ENCODE data around the gene OSBPL3. TPM values are rescaled to one million over a fixed set of nuclear protein-coding genes. Genes with fewer than 3 reads are reported as not detected.

OSBPL3 gene
- total RNA-seq, 1 donor from 2014 or later = 8.0 TPM

DNA sequence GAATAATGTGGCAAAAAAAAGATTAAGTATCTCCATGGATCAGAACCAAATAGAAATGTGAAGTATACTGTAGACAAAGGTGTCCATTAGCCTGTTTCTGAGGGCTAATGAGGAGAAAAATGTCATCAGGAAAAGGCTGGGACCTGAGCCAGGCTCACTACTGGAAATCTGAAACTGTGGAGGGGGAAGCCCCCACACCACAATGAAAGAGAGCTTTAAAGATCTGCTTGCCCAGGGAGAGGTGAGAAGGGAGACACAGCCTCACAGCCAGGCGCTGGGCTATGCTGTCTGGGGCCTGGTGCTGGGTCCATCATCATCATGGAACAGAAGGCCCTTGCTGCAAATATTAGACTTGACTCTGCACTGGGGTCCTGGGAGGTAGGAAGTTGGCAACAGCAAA lies 90.4 kb downstream of the OSBPL3 start:
- no peak overlapping the region for H3K4me3 ChIP-seq
- peaks cover 9% of the 10 kb centered on the region for H3K4me1 ChIP-seq
- Mint-ChIP-seq H3K27me3 (ENCODE audit: insufficient read depth, low read depth) (no peaks in the 10 kb centered on the region), H3K4me3 (no peak overlapping the region), H3K4me1 (peaks cover 30% of the 10 kb centered on the region), H3K9me3 (no peaks in the 10 kb centered on the region), H3K27ac (peak overlapping the region; percentile 43), H3K36me3 (peaks cover 8% of the 10 kb centered on the region)
- H3K27me3 ChIP-seq = no peaks in the 10 kb centered on the region
- H3K4me2 ChIP-seq = no peak overlapping the region
- H2AFZ ChIP-seq (replicated peaks) = no peak overlapping the region
- peaks cover 2% of the 10 kb centered on the region for H3F3A ChIP-seq (ENCODE audit: low read depth)
- no peaks in the 10 kb centered on the region for H4K20me1 ChIP-seq (ENCODE audit: low read depth)
- H3K27ac ChIP-seq = no peak overlapping the region
- H3K36me3 ChIP-seq = no peaks in the 10 kb centered on the region
- no peaks in the 10 kb centered on the region for H3K79me2 ChIP-seq (ENCODE audit: low read depth)
- TF ChIP-seq CTCF (IDR thresholded peaks at IDR 0.05) = no peak
- no peak for TF ChIP-seq EZH2 (IDR thresholded peaks at IDR 0.05)
- no peak for TF ChIP-seq EZH2phosphoT487 (IDR thresholded peaks at IDR 0.05)
- no peaks in the 10 kb centered on the region for H3K9me3 ChIP-seq (ENCODE audit: low read depth)
- no peak for DNase-seq (ENCODE audit: low spot score)
- H3K9ac ChIP-seq = no peak overlapping the region

GRCh38 chr7:24888653-24889052 lies 91.3 kb downstream of the OSBPL3 start:
- H3K4me1 Mint-ChIP-seq = peaks cover 32% of the 10 kb centered on the region
- TF ChIP-seq EZH2 (IDR thresholded peaks at IDR 0.05) = no peak
- no peak for TF ChIP-seq CTCF (IDR thresholded peaks at IDR 0.05)
- TF ChIP-seq EZH2phosphoT487 (IDR thresholded peaks at IDR 0.05) = no peak

DNA sequence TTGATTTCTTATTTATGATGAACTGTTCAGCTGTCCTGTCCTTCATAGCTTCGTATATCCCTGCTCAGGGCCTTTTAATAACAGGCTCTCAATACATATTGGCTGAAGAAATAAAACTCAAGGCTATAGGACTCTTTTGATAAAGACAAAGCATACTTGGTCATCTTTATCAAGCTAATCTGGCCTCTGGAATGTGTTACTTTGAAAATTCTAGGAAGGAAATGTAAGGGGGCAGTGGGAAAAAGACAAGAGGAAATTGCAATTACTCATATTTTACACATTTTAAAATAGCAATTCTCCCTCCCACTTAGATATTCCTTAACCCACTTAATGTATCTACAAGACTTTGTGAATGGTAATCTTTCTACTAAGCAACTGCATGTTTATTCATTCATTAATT lies 94.3 kb downstream of the OSBPL3 start:
- no peaks in the 10 kb centered on the region for H3K9me3 ChIP-seq (ENCODE audit: low read depth)
- no peaks in the 10 kb centered on the region for H3F3A ChIP-seq (ENCODE audit: low read depth)
- no peak overlapping the region for H3K9ac ChIP-seq
- H3K4me1 Mint-ChIP-seq = peaks cover 42% of the 10 kb centered on the region
- H3K27ac Mint-ChIP-seq = no peak overlapping the region
- H2AFZ ChIP-seq (replicated peaks) = no peak overlapping the region
- no peak overlapping the region for H3K4me3 ChIP-seq
- H3K27me3 ChIP-seq = no peaks in the 10 kb centered on the region
- no peak overlapping the region for H3K27ac ChIP-seq
- no peaks in the 10 kb centered on the region for H3K4me1 ChIP-seq
- no peak for TF ChIP-seq EZH2phosphoT487 (IDR thresholded peaks at IDR 0.05)
- TF ChIP-seq CTCF (IDR thresholded peaks at IDR 0.05) = no peak
- TF ChIP-seq EZH2 (IDR thresholded peaks at IDR 0.05) = no peak
- DNase-seq (ENCODE audit: low spot score) = no peak
- H3K9me3 Mint-ChIP-seq = no peaks in the 10 kb centered on the region
- H3K79me2 ChIP-seq (ENCODE audit: low read depth) = no peaks in the 10 kb centered on the region
- peaks cover 4% of the 10 kb centered on the region for H3K36me3 Mint-ChIP-seq
- H3K4me3 Mint-ChIP-seq = no peak overlapping the region
- H4K20me1 ChIP-seq (ENCODE audit: low read depth) = no peaks in the 10 kb centered on the region
- H3K27me3 Mint-ChIP-seq (ENCODE audit: insufficient read depth, low read depth) = no peaks in the 10 kb centered on the region
- no peak overlapping the region for H3K4me2 ChIP-seq
- H3K36me3 ChIP-seq = no peaks in the 10 kb centered on the region

More at GRCh38 chr7:24888653-24889052, 91.3 kb downstream of the OSBPL3 start:
- peaks cover 8% of the 10 kb centered on the region for H3K36me3 Mint-ChIP-seq
- Histone ChIP-seq H3K79me2 (ENCODE audit: low read depth) (no peaks in the 10 kb centered on the region), H3K36me3 (no peaks in the 10 kb centered on the region), H3K4me1 (no peaks in the 10 kb centered on the region), H3K9me3 (ENCODE audit: low read depth) (no peaks in the 10 kb centered on the region), H3F3A (ENCODE audit: low read depth) (no peaks in the 10 kb centered on the region), H4K20me1 (ENCODE audit: low read depth) (no peaks in the 10 kb centered on the region), H2AFZ (replicated peaks) (no peak overlapping the region), H3K4me2 (no peak overlapping the region), H3K27ac (no peak overlapping the region), H3K27me3 (no peaks in the 10 kb centered on the region), H3K4me3 (no peak overlapping the region), H3K9ac (no peak overlapping the region)
- no peak overlapping the region for H3K27ac Mint-ChIP-seq
- no peak for DNase-seq (ENCODE audit: low spot score)
- no peaks in the 10 kb centered on the region for H3K27me3 Mint-ChIP-seq (ENCODE audit: insufficient read depth, low read depth)
- H3K9me3 Mint-ChIP-seq = no peaks in the 10 kb centered on the region
- no peak overlapping the region for H3K4me3 Mint-ChIP-seq

All from neural progenitor cell (in vitro differentiated cells).